NOMO-1 treated with dmso at 0.1 percent for 144 hours (cell line): Measurements from ENCODE around the gene ANKHD1.
"Not testable (repeated sequence)": the region's sequence is repeated elsewhere in the genome, so short reads cannot be mapped to it uniquely, and the experiment has no call there.

Experiments
- DNase-seq: peaks from one replicate; lab custom pipeline; 2025; ENCODE audit not compliant: unreplicated experiment; lab: John Stamatoyannopoulos, UW

Gene ANKHD1

DNA sequence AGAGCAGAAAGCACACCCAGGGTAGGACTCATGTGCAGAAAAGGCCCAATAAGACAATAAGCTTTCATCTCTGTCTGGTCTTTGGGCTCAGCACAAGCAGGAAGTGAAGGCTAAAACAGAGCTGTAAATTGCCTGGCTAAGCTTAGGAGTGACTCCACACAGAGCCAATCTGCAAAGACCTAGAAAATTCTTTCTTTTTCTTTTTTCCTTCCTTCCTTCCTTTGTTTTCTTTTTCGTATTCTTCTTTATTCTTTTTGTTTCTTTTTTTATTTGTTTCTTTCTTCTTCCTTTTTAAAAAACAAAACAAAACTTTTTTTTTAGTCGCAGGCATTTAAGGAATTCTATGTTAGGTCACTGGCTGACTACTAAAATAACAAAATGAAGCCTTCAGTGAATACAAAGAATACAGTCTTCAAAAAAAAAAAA is 175.2 kb downstream of the ANKHD1 start:
- DNase-seq = no peak

DNA sequence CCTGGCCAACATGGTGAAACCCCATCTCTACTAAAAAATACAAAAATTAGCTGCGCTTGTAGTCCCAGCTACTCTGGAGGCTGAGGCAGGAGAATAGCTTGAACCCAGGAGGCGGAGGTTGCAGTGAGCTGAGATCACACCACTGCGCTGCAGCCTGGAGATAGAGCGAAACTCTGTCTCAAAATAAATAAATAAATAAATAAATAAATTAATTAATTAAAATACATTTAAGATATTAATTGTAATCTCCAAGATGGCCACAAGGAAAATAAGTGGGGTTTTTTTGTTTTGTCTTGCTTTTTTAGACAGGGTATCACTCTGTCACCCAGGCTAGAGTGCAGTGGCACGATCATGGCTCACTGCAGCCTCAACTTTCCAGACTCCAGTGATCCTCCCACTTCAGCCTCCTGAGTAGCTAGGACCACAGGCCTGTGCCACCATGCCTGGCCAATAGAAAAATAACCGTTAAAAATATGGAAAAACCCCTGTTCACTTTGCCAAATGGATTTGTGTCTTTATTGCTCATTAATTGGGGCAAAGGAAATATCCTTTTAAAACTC is 177.6 kb downstream of the ANKHD1 start:
- DNase-seq = not testable (repeated sequence)

DNA sequence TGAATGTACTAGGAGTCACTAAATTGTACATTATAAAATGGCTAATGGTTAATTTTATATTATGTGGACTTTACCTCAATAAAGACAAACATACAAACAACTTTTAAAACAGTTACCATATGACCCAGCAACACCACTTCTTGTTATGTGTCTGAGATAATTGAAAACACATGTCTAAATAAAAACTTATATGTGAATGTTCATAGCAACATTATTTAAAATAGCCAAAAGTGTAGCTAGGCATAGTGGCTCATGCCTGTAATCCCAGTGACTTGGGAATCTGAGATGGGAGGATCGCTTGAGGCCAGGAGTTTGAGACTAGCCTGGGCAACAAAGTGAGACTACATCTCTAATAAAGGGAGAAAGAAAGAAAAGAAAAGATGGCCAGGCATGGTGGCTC is 185.9 kb downstream of the ANKHD1 start:
- no peak for DNase-seq

DNA sequence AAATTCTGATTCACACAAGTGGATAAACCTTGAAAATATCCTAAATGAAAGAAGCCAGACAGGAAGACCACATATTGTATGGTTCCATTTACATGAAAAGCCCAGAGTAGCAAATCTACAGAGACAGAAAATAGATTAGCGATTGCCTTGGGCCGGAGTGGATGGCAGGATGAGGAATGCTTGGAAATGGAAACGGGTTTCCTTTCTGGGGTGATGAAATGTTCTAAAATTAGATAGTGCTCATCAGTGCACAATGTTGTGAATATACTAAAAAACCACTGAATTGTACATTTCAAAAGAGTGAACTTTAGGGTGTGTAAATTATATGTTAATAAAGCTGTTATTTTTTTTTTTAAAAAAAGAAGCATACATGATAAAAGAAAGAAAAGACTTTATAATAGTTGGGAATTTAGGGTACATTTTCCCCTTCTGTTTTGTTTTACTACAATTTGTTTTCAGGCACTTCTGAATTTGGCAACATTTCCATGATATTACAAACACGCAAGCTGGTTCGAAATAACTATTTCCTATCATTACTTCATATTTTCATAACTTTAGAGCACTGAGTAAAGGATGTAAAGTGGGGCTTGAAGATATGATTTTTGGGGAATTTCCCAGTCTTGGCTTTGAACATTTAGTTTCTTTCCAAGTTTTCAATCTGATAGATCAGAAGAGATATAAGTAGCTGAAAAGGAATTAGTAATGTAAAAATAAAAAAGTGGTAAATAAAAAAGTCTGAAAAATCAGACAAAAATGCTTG is 186.9 kb downstream of the ANKHD1 start:
- no peak for DNase-seq
